Stimulated activated CD4-positive, alpha-beta T cell treated with anti-CD3 and anti-CD28 coated beads, Interleukin-15, amount 100 ng/mL, for 24 hours (primary cell): Measurements from ENCODE around the gene SULT4A1.

Source experiments
- DNase-seq: peaks from one replicate; pipeline ENCODE4 v3.0.0-alpha.2; 2020

Gene SULT4A1

DNA sequence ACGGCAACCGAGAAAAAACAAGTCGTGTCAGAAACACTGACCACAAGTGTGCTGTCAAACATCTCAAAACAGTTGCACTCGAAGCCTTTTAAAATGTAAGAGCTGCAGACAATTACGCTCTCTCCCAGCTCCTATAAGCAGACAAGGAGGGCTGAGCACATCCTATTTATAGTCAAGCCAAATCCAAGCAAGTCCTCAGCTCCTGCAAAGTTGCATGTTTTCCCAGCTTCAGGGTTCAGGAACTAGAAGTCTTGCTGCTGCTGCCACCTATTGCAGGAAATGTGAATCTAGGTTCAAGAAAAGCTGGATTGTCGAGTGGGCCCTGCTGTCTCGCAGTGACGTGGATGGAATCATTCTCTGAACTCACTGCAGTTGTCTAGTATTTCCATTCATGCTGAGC, 65.7 kb downstream of the SULT4A1 start:
- DNase-seq, result no peak

DNA sequence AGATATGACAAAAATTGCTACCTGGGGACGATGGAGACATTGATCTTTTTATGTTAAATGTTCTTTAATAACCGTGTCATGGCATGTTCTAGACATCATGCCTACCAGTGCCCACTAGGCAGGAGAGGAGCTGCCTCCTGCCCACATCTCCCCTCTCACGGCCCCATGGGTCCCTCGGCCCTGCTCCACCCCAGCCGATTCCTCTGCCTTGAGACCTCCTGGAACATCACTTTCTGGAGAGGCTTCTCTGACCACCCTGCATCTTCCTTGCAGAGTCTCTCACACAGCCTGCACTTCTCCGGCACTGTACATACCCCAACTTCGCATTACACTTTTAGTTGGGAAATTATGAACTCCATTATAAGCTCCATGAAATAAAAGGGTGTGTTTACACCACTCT, 67.0 kb downstream of the SULT4A1 start:
- no peak for DNase-seq

DNA sequence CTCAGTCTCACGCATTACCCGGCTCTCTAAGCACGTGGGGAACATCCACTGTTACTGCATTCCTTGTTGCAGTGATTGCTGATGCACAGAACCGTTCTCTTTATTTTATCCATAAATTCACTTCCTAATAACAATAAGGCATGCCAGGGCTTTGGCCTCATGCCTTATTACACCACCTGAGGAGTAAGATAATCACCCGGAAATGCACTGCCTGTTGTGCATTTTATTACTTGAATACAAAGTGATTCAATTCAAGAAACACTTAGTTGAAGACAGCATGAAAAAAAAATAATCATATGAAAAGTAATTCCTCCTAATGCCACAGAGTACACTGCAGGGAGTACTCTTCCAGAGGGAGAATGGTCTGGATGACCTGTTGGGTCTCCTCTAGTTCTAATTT, 69.4 kb downstream of the SULT4A1 start:
- no peak for DNase-seq

DNA sequence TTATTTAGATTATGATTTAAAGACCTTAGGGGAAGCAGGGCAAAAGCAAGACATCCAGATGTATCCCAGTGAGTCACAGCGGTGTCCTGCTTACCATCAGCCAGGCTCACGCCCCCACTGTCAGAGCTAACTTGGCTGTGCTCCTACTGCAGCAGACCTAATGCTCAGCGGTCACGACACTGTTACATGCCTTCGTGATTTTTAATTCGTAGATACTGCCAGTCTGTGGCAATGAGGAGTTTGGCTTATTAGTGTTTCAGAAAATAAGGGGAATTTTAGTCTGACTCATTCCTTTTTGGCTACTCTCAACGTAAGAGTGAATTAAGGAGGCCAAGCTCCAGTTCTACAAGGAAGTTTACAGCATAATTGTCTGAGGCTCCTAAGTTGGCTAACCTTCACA, 72.9 kb downstream of the SULT4A1 start:
- no peak for DNase-seq

DNA sequence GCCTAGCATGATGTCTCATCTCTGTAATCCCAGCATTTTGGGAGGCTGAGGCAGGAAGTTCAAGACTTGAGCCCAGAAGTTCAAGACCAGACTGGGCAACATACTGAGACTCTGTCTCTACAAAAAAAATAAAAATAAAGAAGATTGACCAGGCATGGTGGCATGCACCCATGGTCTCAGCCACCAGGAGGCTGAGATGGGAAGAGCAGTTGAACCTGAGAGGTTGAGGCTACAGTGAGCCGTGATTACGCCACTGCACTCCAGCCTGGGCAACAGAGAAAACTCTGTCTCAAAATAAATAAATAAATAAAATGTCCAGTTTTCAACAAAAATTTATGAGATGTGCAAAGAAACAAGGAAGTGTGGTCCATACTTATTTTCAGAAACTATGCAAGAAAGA, 78.5 kb downstream of the SULT4A1 start:
- no peak for DNase-seq

DNA sequence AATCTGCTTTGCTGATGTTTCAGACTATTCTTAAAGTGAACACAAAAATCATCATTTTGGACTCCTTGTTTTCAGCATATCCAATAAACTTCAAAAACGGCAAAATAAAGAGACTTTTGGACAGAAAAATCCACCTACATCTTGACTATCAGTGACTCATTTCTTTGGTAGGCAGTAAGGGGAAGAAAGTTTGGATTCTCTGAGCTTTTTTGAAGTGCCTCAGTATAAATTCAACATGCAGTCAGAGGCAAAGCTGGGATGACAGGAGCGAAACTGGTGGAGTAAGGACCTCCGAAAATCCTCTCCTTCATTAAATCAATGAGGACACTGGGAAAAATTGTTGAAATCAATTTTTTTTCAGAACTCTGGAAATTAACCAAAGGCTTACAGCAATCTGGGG, 79.9 kb downstream of the SULT4A1 start:
- no peak for DNase-seq

DNA sequence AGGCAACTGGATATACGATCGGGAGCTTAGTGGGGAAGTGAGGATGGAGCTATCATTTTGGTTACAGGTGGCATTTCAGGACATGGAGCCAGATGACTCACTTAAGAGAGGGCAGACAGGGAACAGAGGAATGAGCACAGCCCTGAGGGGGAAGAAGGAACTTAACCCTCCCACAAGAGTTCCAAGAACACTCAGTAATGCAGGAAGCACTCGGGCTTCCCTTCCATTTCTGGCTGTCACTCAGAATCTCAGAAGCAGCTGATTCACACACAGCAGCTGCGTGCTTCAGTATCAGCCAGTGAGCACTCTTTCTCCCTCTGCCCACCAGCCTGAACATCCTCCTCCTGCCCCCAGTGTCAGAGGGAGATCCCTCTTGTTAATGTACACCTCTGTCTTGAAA, 85.0 kb downstream of the SULT4A1 start:
- DNase-seq, result no peak

DNA sequence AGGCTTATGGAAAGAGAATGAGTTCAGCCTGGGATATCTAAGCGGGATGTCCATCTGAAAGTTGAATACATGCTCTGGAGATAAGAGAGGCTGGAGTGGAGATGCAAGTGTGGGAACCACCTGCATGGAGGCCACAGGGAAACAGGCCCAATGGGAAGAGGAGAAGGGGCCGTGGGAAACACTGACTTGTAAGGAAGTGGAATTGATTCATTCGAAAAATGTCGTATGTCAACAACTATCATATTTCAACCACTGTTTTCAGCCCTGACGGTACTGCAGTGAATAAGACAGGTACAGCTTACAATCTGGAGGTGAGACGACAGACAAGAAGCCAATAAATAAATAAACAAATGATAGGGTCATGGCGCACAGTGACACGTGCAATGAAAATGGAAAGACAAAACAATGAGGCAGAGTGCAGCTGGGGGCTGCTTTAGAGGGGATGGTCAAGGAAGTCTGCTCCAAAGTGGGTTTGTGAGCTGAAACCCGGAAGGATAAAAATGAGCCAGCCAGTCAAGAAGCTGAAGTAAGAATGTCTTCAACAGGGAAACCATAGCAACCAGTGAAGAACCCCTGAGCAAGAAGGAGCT, 86.1 kb downstream of the SULT4A1 start:
- DNase-seq, result no peak
